HTR-8/SVneo (cell line): ENCODE data around the gene MED7.

Source experiments
- DNase-seq: peaks from one replicate; pipeline ENCODE4 v3.0.0; 2011; ENCODE audit warnings: low spot score, mixed read lengths; ENCODE audit not compliant: insufficient read length
- FAIRE-seq: peaks from 2 replicates; lab custom pipeline; 2011; peaks lifted over from hg19 to GRCh38; lab: Jason Lieb, UNC

Gene MED7

DNA sequence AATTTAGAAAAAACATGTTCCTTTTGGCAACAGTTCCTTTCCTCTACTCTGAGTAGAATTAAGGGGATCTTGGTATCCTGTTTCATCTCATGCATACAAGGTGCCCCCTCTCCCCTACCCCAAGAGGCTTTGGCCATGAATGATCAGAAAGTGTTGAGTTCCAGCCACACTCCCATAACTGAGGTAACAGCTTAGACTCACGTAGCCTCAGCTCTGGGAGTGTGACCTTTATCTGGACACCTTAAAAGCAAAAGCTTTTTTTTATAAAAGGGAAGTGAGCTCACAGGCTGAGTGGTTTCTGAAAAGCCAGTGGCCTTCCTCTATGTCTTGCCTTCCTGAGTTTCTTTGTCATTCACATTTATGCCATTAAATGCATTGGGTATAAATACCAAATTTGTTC lies 32.9 kb downstream of the MED7 start:
- FAIRE-seq (no peak), DNase-seq (no peak)

GRCh38 chr5:157108976-157109375 lies 33.7 kb downstream of the MED7 start, which contains the start of gene HAVCR2:
TSS of gene HAVCR2 (minus strand) at chr5:157109044. CDS start at chr5:157108983, 61 bp downstream.
- DNase-seq (no peak), FAIRE-seq (no peak)

GRCh38 chr5:157107508-157107907 lies 35.2 kb downstream of the MED7 start:
- FAIRE-seq (no peak), DNase-seq (no peak)

DNA sequence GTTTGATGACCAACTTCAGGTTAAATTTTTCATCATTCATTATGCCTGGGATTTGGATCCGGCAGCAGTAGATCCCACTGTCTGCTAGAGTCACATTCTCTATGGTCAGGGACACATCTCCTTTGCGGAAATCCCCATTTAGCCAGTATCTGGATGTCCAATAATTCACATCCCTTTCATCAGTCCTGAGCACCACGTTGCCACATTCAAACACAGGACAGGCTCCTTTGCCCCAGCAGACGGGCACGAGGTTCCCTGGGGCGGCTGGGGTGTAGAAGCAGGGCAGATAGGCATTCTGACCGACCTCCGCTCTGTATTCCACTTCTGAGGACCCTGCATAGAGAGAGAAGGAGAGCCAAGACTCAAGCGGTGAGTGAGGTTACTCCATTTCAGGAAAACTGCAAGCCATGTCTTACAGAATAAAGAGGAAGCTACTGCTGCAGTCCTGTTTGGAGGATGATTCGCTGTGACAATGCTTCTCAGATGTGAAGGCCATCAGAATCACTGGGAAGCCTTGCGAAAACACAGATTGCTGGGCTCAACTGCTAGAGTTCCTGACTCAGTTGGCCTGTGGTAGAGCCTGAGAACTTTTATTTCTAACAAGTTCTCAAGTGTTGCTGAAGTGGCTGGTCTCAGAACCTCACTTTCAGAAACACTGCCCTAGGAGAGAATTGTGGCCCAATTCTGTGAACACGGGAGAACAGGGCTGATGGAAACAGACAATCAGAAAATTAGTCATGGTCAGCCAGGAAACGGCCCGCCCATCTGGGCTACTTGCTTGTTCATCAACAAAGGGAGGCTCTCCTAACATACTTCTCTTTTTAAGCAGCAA lies 35.8 kb downstream of the MED7 start:
- FAIRE-seq (no peak), DNase-seq (no peak)

- DNase-seq (no peak), FAIRE-seq (peak; percentile 13)
Measured at GRCh38 chr5:157100140-157100679, 42.5 kb downstream of the MED7 start.

DNA sequence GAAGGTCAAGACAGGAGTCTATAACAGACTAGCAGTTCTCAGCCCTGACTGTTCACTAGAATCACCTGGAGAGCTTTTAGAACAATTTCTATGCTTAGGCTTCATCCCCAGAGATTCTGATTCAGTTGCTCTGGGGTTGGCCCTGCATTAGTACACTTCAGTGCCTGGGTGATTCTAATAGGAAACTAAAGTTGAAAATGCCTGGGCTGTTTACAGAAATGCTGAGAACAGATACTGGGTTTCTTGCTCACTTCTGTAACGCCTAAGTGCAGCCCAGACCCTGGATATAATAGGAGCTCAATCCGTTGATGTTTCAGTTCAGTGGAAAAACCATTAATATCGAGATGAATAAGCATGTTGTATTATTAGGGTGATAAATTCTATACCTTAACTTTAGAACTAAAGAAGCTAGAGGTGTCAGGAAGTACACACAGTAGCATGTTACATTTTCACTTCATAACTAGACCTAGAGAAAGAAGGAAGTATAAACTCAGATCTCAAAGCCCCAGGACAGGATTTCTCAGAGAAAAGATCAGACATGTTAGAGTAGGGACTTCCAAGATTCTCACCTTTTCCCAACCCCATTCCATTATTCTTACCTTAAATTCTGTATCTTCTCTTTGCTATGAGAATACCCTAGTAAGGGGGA lies 54.2 kb downstream of the MED7 start:
- no peak for FAIRE-seq

More for the DNA sequence above, 54.2 kb downstream of the MED7 start:
- no peak for DNase-seq
